Endothelial cell of umbilical vein (primary cell): ENCODE results near the gene HARS2. TPM values are rescaled to one million over a fixed set of nuclear protein-coding genes. Genes with fewer than 3 reads are reported as not detected.

ENCODE experiments used
- BruUV-seq: library from RNA; stranded (reverse); fragments of 400-500 nt; replicated peaks from 2 replicates; lab custom pipeline; 2021; lab: Mats Ljungman, UMichigan
- CTCF ChIA-PET: fragments of 300-600, 350-600 bp; sonication (Branson Sonifier 250); formaldehyde crosslinking; loops from one replicate; lab custom pipeline; 2021; ENCODE audit warnings: antibody characterized with exemption, inconsistent platforms; lab: Charles Lee
- POLR2A ChIA-PET: fragments of 300-600, 350-600 bp; sonication (Branson Sonifier 250); formaldehyde crosslinking; loops from one replicate; lab custom pipeline; 2021; ENCODE audit warnings: antibody characterized with exemption, inconsistent platforms; lab: Charles Lee
- DNase-seq: peaks from one replicate; pipeline ENCODE4 v3.0.0-alpha.2; 2011; ENCODE audit warnings: low read depth, low spot score
- FAIRE-seq: peaks from 2 replicates; lab custom pipeline; 2011; peaks lifted over from hg19 to GRCh38; lab: Jason Lieb, UNC
- H2AFZ ChIP-seq: 2 replicates; pipeline ENCODE4 v1.6.0; 2012; ENCODE audit warnings: low read depth, low read length, control low read depth, inconsistent platforms
- H3K27ac ChIP-seq: 2 replicates; pipeline ENCODE4 v1.5.1; 2011; ENCODE audit warnings: low read depth, mild to moderate bottlenecking, control low read depth, low read length, moderate library complexity; ENCODE audit not compliant: insufficient read depth
- H3K27me3 ChIP-seq, 2 experiments: 2 replicates each; pipeline versions ENCODE4 v1.6.0 to v1.6.1; 2011; ENCODE audit warnings: low read length in 2 of 2, mixed read lengths in 1 of 2; ENCODE audit not compliant: control insufficient read depth in 2 of 2, insufficient read depth in 2 of 2
- H3K36me3 ChIP-seq, 2 experiments: 2 replicates in 1 of 2; 3 replicates in 1 of 2; pipeline ENCODE4 v1.5.1; 2011; ENCODE audit warnings: low read length in 2 of 2, mild to moderate bottlenecking in 1 of 2, moderate library complexity in 1 of 2; ENCODE audit not compliant: control insufficient read depth in 2 of 2, insufficient read depth in 2 of 2; ENCODE audit errors: extremely low read depth in 1 of 2
- H3K4me1 ChIP-seq: 3 replicates; pipeline ENCODE4 v1.5.1; 2011; ENCODE audit warnings: mild to moderate bottlenecking, low read length; ENCODE audit not compliant: control insufficient read depth, insufficient read depth; ENCODE audit errors: extremely low read depth
- H3K4me2 ChIP-seq: 2 replicates; pipeline ENCODE4 v1.6.1; 2011; ENCODE audit warnings: low read length, control low read depth, mixed read lengths; ENCODE audit not compliant: insufficient read depth
- H3K4me3 ChIP-seq, 3 experiments: fragments of 200-600 bp in 1 of 3; sonication (generic), shearing (Covaris generic) in 1 of 3; replicated peaks in 1 of 3; 2 replicates each; pipeline ENCODE4 v1.5.1; 2011 to 2016; ENCODE audit warnings: control low read depth in 3 of 3, low read length in 3 of 3, mild to moderate bottlenecking in 2 of 3, inconsistent platforms in 1 of 3, low read depth in 1 of 3, moderate library complexity in 1 of 3; ENCODE audit not compliant: insufficient read depth in 1 of 3
- H3K79me2 ChIP-seq: 2 replicates; pipeline ENCODE4 v1.6.0; 2012; ENCODE audit warnings: low read length, inconsistent platforms; ENCODE audit not compliant: control insufficient read depth, insufficient read depth
- H3K9ac ChIP-seq: replicated peaks from 2 replicates; pipeline ENCODE3; 2011; ENCODE audit warnings: low read length, control low read depth; ENCODE audit not compliant: insufficient read depth; ENCODE audit errors: extremely low read depth
- H3K9me1 ChIP-seq: replicated peaks from 3 replicates; pipeline ENCODE4 v1.6.0; 2011; ENCODE audit warnings: mild to moderate bottlenecking, low read length; ENCODE audit not compliant: control insufficient read depth, insufficient read depth; ENCODE audit errors: extremely low read depth
- H3K9me3 ChIP-seq: replicated peaks from 2 replicates; pipeline ENCODE4 v1.5.1; 2012; ENCODE audit warnings: low read length, inconsistent platforms; ENCODE audit not compliant: control insufficient read depth, insufficient read depth
- H4K20me1 ChIP-seq: replicated peaks from 2 replicates; pipeline ENCODE3; 2011; ENCODE audit warnings: mild to moderate bottlenecking, low read length; ENCODE audit not compliant: control insufficient read depth, insufficient read depth; ENCODE audit errors: extremely low read depth
- EZH2 ChIP-seq: IDR thresholded peaks from 2 replicates; pipeline ENCODE4 v1.6.1; 2012; ENCODE audit warnings: borderline replicate concordance, low read depth, mild to moderate bottlenecking, moderate library complexity, low read length, inconsistent platforms; ENCODE audit not compliant: severe bottlenecking
- GATA2 ChIP-seq: IDR thresholded peaks from 2 replicates; pipeline ENCODE4 v1.7.0; 2011; ENCODE audit warnings: low read depth, mild to moderate bottlenecking, moderate library complexity, mixed read lengths, low read length; ENCODE audit not compliant: insufficient read length, insufficient read depth
- JUN ChIP-seq: IDR thresholded peaks from 2 replicates; pipeline ENCODE4 v1.6.1; 2011; ENCODE audit warnings: borderline replicate concordance, low read depth; ENCODE audit not compliant: insufficient read length, insufficient read depth
- dilution Hi-C: fragments of 300-500 bp; cut with MboI; formaldehyde crosslinking; loops from one replicate; pipeline ENCODE4 v1.15.0; 2019; ENCODE audit warnings: low sequenced_read_pairs; ENCODE audit not compliant: extremely low pct_ligation_motif_present
- intact Hi-C: fragments of 100-400 bp; cut with micrococcal nuclease; formaldehyde crosslinking; loops from one replicate; pipeline ENCODE4 v1.10.0; 2022
- polyA plus RNA-seq, 4 experiments: library from polyadenylated mRNA; depleted of rRNA in 3 of 4; stranded (reverse) in 3 of 4; unstranded in 1 of 4; fragments of >200 nt; gene quantifications; 2 replicates each; pipeline versions ENCODE4 v1.2.1 to v1.2.3, GENCODE V29; 2011 to 2012; ENCODE audit warnings: missing spikeins in 1 of 4
- total RNA-seq: library from RNA; stranded (reverse); gene quantifications from 2 replicates; pipeline ENCODE4 v1.2.3, GENCODE V29; 2021
- TF ChIP-seq, protein P1 (sequence below), 2 donors: IDR thresholded peaks; 1 replicate in 1 of 2; 2 replicates in 1 of 2; pipeline ENCODE4 v1.5.1; 2011; ENCODE audit warnings: low read length in 2 of 2, mild to moderate bottlenecking in 2 of 2, moderate library complexity in 2 of 2, control low read depth in 1 of 2, inconsistent platforms in 1 of 2, low read depth in 1 of 2; ENCODE audit not compliant: insufficient read depth in 1 of 2; ENCODE audit errors: extremely low read depth in 1 of 2

HARS2 gene
- total and polyA plus RNA-seq, 2 donors (not counting 3 experiments of a cell fraction or from before 2014, with no cell fraction given): 23.6 to 31.7 TPM

DNA sequence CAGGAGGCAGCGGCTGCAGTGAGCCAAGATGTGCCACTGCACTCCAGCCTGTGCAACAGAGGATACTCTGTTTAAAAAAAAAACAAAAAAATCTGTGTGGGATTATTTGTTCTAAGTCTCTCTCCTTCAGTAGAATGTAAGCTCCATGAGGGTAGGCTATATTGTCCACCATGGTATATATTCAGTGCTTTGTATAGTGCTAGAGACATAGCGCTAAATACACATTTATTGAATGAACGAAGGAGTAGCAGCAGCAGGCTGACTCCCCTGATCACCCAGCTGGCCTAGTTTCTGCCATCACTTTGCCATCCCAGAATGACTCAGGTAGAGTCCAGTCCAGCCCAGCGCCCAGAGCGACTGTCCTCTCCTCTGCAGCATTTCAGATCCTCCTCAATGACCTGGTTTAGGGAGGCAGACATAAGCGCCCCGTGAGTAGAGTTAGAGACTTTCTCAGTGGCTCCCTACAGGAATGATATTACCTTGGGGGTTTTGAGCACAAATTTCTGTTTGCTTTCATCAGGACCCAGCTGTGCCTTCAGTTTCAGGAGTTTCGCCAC is 801 bp upstream of the HARS2 start:
- peak overlapping the region; percentile 60 for H2AFZ ChIP-seq
- dilution Hi-C loops (no loop called here), intact Hi-C loops (loop anchor here (1.0 kb wide), 1 partner anchor 19 kb away; no protein-coding TSS in a partner anchor)
- TSS peak; percentile 40 for BruUV-seq
- ChIA-PET POLR2A (interaction anchor here (0.9 to 1.8 kb wide), 4 partner anchors 10 to 125 kb away, joined by 3 to 9 read pairs (median 4); partner anchors contain the start of gene ZMAT2), CTCF (interaction anchor here (0.9 to 1.5 kb wide), 10 partner anchors 8 to 318 kb away, joined by 3 to 9 read pairs (median 3); partner anchors contain the start of genes EIF4EBP3, IK, NDUFA2 and ZMAT2)
- H3K9ac ChIP-seq: peak overlapping the region; percentile 96
- DNase-seq (no peak), FAIRE-seq (no peak)
- H4K20me1 ChIP-seq: no peaks in the 10 kb centered on the region
- peak overlapping the region; percentile 1 for H3K27ac ChIP-seq
- H3K27me3 ChIP-seq: no peaks in the 10 kb centered on the region
- no peaks in the 10 kb centered on the region for H3K9me3 ChIP-seq
- H3K4me3 ChIP-seq: peak overlapping the region; percentile 80 to 90 (median 82)
- peaks cover 13 to 16% of the 10 kb centered on the region in 2 experiments for H3K36me3 ChIP-seq
- peaks cover 41% of the 10 kb centered on the region for H3K79me2 ChIP-seq
- peak overlapping the region; percentile 78 for H3K4me2 ChIP-seq
- H3K4me1 ChIP-seq: peaks cover 13% of the 10 kb centered on the region
- no peak for TF ChIP-seq EZH2
- TF ChIP-seq JUN: no peak
- TF ChIP-seq GATA2: no peak
- TF ChIP-seq, protein P1, sequence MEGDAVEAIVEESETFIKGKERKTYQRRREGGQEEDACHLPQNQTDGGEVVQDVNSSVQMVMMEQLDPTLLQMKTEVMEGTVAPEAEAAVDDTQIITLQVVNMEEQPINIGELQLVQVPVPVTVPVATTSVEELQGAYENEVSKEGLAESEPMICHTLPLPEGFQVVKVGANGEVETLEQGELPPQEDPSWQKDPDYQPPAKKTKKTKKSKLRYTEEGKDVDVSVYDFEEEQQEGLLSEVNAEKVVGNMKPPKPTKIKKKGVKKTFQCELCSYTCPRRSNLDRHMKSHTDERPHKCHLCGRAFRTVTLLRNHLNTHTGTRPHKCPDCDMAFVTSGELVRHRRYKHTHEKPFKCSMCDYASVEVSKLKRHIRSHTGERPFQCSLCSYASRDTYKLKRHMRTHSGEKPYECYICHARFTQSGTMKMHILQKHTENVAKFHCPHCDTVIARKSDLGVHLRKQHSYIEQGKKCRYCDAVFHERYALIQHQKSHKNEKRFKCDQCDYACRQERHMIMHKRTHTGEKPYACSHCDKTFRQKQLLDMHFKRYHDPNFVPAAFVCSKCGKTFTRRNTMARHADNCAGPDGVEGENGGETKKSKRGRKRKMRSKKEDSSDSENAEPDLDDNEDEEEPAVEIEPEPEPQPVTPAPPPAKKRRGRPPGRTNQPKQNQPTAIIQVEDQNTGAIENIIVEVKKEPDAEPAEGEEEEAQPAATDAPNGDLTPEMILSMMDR (IDR thresholded peaks at IDR 0.05; ENCODE audit: extremely low read depth in 1 of 2, insufficient read depth in 1 of 2, low read depth in 1 of 2, low read length in 2 of 2): no peak
- no peaks in the 10 kb centered on the region for H3K9me1 ChIP-seq
